Measurements from ENCODE around the gene PGM2. TPM values are rescaled to one million over a fixed set of nuclear protein-coding genes. Genes with fewer than 3 reads are reported as not detected.

Gene PGM2
- total RNA-seq, 6 donors from 2014 or later, result 11.1 to 30.6 (median 14.1) TPM

GRCh38 chr4:37884855-37885487 lies 58.5 kb downstream of the PGM2 start:
- H3K4me3 ChIP-seq, result no peak overlapping the region
- H3K36me3 ChIP-seq, result no peaks in the 10 kb centered on the region
- peaks cover 3 to 4% (median 3%) of the 10 kb centered on the region in 4 donors for H3K4me1 ChIP-seq
- H3K27ac ChIP-seq, result no peak overlapping the region
- no peaks in the 10 kb centered on the region for H3K27me3 ChIP-seq
- no peak for DNase-seq
- no peak for TF ChIP-seq POLR2AphosphoS5 (IDR thresholded peaks at IDR 0.05)
- no peak for TF ChIP-seq POLR2A (IDR thresholded peaks at IDR 0.05)
- TF ChIP-seq EP300 (IDR thresholded peaks at IDR 0.05), result no peak
- no peak for TF ChIP-seq CTCF (IDR thresholded peaks at IDR 0.05)
- ATAC-seq (ENCODE audit: low FRiP score in 2 of 2), result no peak
- H3K9me3 ChIP-seq, result no peaks in the 10 kb centered on the region
- 82 to 91% methylated on average over 3 of the region's 3 CpGs for WGBS, 2 donors

GRCh38 chr4:37885496-37885895 lies 59.0 kb downstream of the PGM2 start:
- H3K4me3 ChIP-seq, result no peak overlapping the region
- no peaks in the 10 kb centered on the region for H3K9me3 ChIP-seq
- TF ChIP-seq POLR2A (IDR thresholded peaks at IDR 0.05) (no peak), EP300 (IDR thresholded peaks at IDR 0.05) (no peak), CTCF (IDR thresholded peaks at IDR 0.05) (no peak), POLR2AphosphoS5 (IDR thresholded peaks at IDR 0.05) (no peak)
- WGBS, 2 donors, result 27 to 38% methylated on average over 8 of the region's 8 CpGs
- no peak for DNase-seq
- no peaks in the 10 kb centered on the region for H3K36me3 ChIP-seq
- H3K27me3 ChIP-seq, result no peaks in the 10 kb centered on the region
- H3K27ac ChIP-seq, result no peak overlapping the region
- peaks cover 8 to 9% (median 8%) of the 10 kb centered on the region in 4 donors for H3K4me1 ChIP-seq
- peak in 1 of 2 donors; percentile 25 for ATAC-seq (ENCODE audit: low FRiP score in 2 of 2)

- H3K36me3 ChIP-seq, result no peaks in the 10 kb centered on the region
- H3K4me3 ChIP-seq, result peak overlapping the region; percentile 48 to 94 (median 78)
- ATAC-seq (ENCODE audit: low FRiP score in 2 of 2), result peak; percentile 75 to 91
- peaks cover 10 to 20% (median 15%) of the 10 kb centered on the region in 4 donors for H3K4me1 ChIP-seq
- H3K27ac ChIP-seq, result peak overlapping the region; percentile 79 to 88 (median 82)
- peak; percentile 87 to 90 for DNase-seq
- H3K27me3 ChIP-seq, result no peaks in the 10 kb centered on the region
- WGBS, 2 donors, result 20 to 30% methylated on average over 30 to 54 of the region's 63 CpGs
- no peaks in the 10 kb centered on the region for H3K9me3 ChIP-seq
- TF ChIP-seq CTCF (IDR thresholded peaks at IDR 0.05) (peak in 4 of 6 experiments; percentile 16 to 52 (median 34)), POLR2A (IDR thresholded peaks at IDR 0.05) (no peak), EP300 (IDR thresholded peaks at IDR 0.05) (no peak), POLR2AphosphoS5 (IDR thresholded peaks at IDR 0.05) (peak in 1 of 2 donors; percentile 7)
Observed at GRCh38 chr4:37889849-37890800, 63.6 kb downstream of the PGM2 start.

- ATAC-seq (ENCODE audit: low FRiP score in 2 of 2) (peak; percentile 44 to 74), DNase-seq (peak; percentile 57 to 91)
- peaks cover 10 to 20% (median 14%) of the 10 kb centered on the region in 4 donors for H3K4me1 ChIP-seq
- no peaks in the 10 kb centered on the region for H3K36me3 ChIP-seq
- peak within 1 kb of the TSS; percentile 48 to 94 (median 78) for H3K4me3 ChIP-seq
- peak within 1 kb of the TSS; percentile 79 to 88 (median 82) for H3K27ac ChIP-seq
- TF ChIP-seq CTCF (IDR thresholded peaks at IDR 0.05) (no peak), EP300 (IDR thresholded peaks at IDR 0.05) (no peak), POLR2AphosphoS5 (IDR thresholded peaks at IDR 0.05) (no peak), POLR2A (IDR thresholded peaks at IDR 0.05) (no peak)
- H3K27me3 ChIP-seq, result no peaks in the 10 kb centered on the region
- WGBS, 2 donors, result 0% methylated on average over 18 to 22 of the region's 43 CpGs
- H3K9me3 ChIP-seq, result no peaks in the 10 kb centered on the region
Observed at GRCh38 chr4:37890801-37891259, 64.3 kb downstream of the PGM2 start, which contains the start of gene TBC1D1. TBC1D1 (plus strand) TSS chr4:37891084; CDS start chr4:37902096, 11,012 bp downstream.

Measured in upper lobe of left lung (tissue), 6 donors.